Stimulated activated CD8-positive, alpha-beta memory T cell treated with anti-CD3 and anti-CD28 coated beads, Interleukin-7, amount 100 ng/mL, for 4 hours (primary cell): ENCODE data around the gene RBM12.
"Not testable (repeated sequence)": the region's sequence is repeated elsewhere in the genome, so short reads cannot be mapped to it uniquely, and the experiment has no call there.

Experiments used
- DNase-seq, 2 donors: peaks; one replicate each; pipeline ENCODE4 v3.0.0-alpha.2; 2020; ENCODE audit warnings: low read depth in 2 of 2

Gene RBM12

DNA sequence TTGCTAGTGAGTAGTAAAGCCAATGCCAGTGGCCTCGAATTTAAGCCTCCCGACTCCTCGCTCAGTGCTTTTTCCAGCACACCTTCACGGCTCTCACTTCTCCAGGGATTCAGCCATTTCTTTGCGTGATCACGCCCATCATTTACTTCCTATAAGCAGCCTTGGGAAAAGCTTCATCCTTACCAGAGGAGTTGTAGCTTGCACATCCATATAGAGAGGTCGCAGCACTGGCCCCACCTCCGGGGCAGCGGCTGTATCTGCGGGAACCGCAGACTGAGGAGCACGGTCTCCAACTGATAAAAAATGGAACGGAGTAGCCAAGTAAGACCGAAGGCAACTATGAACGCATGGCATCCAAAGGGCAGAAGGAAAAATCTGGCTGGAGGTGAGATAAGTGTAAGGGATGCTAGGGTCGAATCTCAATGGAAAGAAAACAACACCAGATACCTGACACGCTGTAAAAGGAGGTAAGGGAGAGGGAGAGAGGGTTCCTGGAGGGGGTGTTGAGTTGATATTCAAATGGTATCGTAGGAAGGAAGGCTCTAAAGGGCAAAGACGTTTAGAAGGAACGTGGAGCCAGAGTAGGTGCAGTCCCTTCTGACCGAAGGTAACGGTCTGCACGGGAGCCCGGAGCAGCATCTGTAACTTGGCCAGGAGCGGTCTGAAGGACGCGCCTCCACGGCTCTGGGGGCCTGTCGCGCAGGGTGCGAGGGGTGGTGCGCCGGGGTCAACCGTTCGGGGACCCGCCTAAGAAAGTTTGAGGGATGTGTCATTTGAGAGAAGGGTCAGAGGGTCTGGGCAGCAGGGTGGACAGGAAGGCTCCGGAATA is 33.8 kb upstream of the RBM12 start:
- no peak for DNase-seq

GRCh38 chr20:35697696-35698297 is 33.1 kb upstream of the RBM12 start:
- no peak for DNase-seq

DNA sequence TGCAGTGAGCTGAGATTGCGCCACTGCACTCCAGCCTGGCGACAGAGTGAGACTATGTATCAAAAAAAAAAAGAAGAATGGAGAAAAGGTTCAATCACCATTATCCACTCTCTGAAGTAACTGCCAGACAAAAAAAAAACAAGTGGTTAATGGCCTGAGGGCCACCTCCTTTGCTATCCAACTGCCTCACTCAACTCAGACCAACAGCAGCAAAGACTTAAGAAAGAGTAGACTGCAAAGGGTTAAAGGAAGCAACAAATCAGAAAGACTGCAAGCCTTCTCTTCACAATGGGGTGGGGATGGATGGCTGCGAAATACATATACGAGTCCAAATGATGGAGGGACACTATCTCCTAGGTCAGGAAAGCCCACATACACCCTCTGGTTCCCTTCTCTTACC is 31.3 kb upstream of the RBM12 start:
- no peak for DNase-seq

DNA sequence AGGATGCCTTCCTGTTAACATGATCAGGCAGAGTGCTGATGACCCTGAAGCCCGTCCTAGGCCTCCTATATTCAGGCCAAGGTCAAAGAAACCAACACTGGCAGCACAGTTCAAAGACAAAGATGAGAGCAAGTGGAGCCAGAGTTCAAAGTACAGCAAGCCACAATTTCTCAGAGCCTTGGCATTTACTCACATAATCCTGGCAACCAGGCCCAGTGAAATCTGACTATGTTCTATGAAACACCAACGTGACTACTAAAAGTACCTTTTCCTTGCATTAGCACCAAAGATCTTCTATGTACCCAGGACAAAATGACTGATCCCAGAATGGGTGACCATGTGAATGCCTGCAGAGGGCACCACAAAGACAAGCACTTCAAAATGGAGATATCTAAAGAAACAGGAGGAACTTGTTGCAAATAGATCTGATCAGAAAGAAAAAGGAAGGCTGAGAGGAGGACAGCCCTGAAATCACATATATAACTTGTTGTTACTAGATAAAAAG is 30.6 kb upstream of the RBM12 start:
- DNase-seq = no peak

GRCh38 chr20:35690265-35690664 is 25.6 kb upstream of the RBM12 start:
- DNase-seq = no peak

DNA sequence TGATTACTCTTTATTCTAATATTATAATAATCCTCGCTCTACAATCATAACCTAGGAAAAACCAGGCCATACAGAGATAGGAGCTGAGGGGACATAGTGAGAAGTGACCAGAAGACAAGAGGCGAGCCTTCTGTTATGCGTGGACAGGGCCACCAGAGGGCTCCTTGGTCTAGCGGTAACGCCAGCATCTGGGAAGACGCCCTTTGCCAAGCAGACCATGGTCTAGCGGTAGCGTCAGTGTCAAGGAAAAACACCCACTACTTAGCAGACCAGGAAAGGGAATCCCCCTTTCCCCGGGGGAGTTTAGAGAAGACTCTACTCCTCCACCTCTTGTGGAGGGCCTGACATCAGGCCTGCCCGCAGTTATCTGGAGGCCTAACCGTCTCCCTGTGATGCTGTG is 22.2 kb upstream of the RBM12 start:
- not testable (repeated sequence) for DNase-seq

GRCh38 chr20:35685368-35685767 is 20.7 kb upstream of the RBM12 start:
- DNase-seq = not testable (repeated sequence)

- DNase-seq = no peak
Measured at GRCh38 chr20:35681960-35682359, 17.3 kb upstream of the RBM12 start.

GRCh38 chr20:35680452-35681183 is 15.9 kb upstream of the RBM12 start:
- DNase-seq = no peak

DNA sequence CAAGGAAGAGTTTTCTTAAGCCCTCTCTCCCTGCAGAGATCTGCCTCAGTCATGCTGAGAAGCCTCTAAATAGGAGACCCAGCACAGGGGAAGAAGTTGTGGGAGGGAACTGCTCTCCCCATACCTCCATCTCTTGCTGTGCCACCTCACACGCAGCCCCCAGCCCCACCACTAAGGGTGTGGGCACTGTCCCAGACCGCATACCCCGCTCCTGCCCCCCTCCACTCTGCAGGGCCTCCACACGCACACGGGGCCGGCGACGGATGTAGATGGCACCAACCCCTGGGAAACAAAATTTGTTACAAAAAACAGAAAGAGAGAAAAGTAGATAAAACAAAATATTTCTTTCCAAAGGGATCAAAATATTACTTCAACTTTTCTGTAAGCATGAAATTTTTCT is 10.2 kb upstream of the RBM12 start:
- no peak for DNase-seq

DNA sequence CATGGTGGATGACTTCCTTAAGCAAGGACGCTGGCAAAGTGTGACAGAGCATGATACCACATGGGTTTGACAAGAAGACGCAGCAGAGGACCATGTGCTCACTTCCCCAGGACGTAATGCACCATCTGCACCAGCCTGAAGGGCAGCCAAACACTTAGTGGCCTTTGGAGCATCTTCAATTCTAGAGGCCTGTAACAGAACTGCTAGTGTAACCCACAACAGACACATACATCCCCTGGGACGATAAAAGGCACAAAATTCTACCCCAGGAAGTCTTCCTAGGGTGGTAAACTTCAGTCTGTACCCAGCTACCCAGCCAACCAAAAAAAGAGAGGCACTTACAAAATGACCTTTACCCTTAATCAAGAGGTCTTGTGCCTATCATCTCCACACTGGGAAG is 9.2 kb upstream of the RBM12 start:
- no peak for DNase-seq

- DNase-seq = no peak
Measured at GRCh38 chr20:35669681-35670080, 5.0 kb upstream of the RBM12 start.

DNA sequence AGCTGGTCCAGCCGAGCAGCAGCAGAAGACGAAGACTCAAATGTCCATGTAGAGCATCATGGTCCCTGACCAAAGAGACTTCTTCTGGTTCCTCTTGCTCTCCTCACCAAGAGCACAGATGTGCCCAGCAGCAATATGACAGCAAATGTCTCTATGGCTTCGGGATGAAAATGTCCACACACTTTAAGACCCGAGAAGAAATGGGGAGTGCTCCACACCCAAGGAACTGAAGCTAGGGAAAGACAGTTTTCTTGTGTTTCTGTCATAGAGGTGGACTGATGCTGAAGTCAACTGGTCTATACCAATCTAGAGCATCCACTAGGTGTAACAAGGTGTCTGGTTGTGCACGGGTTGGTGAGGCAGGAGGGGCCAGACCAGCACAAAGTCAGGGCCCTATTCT is 4.5 kb upstream of the RBM12 start:
- DNase-seq = no peak

DNA sequence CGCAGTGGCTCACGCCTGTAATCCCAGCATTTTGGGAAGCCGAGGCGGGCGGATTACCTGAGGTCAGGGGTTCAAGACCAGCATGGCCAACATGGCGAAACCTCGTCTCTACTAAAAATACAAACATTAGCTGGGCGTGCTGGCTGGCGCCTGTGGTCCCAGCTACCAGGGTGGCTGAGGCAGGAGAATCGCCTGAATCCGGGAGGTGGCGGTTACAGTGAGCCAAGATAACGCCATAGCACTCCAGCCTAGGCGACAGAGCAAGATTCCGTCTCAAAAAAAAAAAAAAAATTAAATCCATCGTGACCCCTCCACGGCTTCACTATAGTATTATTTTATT is 1.2 kb upstream of the RBM12 start:
- DNase-seq = no peak

- peak; percentile 44 to 53 for DNase-seq
Measured at GRCh38 chr20:35663516-35664465, 909 bp downstream of the RBM12 start.

- DNase-seq = no peak
Measured at GRCh38 chr20:35662551-35662950, 2.1 kb downstream of the RBM12 start.

- DNase-seq = no peak
Measured at GRCh38 chr20:35661908-35662307, 2.8 kb downstream of the RBM12 start.

DNA sequence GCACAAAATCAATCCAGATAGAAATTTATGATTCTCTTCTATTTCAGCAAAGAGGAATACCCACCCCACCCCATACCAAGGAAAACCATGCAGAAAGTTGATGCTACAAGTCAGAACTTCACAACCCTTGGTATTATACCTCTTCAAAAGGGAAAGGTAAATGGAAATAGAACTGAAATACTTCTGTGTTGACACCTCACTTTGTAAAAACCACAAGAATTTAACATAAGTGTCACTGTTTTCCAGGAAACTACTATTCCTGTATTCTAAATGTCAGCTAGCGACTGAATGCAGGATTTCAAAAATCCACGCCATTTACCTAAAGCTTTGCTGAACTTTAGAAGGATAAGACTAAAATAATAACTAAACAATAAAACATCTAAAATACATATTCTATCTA is 3.6 kb downstream of the RBM12 start:
- no peak for DNase-seq

- no peak for DNase-seq
Measured at GRCh38 chr20:35660122-35660937, 4.4 kb downstream of the RBM12 start.

- no peak for DNase-seq
Measured at GRCh38 chr20:35657271-35657670, 7.4 kb downstream of the RBM12 start.

DNA sequence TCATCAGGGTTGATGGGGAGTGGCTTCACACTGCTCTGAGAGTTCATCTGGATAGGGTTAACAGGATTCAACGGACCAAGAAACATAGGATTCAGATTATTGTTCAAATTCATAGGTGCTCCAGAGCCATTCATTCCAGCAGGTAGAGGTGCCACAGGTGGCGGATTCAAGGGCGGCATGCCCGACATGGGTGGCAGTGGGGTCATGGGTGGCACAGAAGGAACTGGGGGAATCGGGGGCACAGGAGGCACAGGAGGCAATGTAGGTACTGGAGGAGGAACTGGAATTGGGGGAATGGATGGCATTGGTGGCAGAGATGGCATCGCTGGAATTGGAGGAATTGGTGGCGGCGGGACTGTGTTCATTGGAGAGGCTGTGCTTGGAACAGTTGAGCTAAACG is 10.3 kb downstream of the RBM12 start:
- DNase-seq = no peak
